ENCODE results near the gene HS1BP3.

HS1BP3 gene

GRCh38 chr2:20593072-20594034 lies 57.5 kb downstream of the HS1BP3 start:
- no peaks in the 10 kb centered on the region for H3K27me3 ChIP-seq (ENCODE audit: low read depth, low read length)
- H3K36me3 ChIP-seq (ENCODE audit: control insufficient read depth in 1 of 2, insufficient read depth in 2 of 2, low read length in 2 of 2) = no peaks in the 10 kb centered on the region
- peaks cover 17 to 20% of the 10 kb centered on the region in 2 donors for H3K4me1 ChIP-seq (ENCODE audit: control insufficient read depth in 1 of 2, insufficient read depth in 2 of 2, low read length in 2 of 2)
- no peak overlapping the region for H3K4me3 ChIP-seq (ENCODE audit: low read depth in 1 of 2, low read length in 2 of 2)
- H3K9me3 ChIP-seq (ENCODE audit: control insufficient read depth in 1 of 2, low read length in 2 of 2) = no peaks in the 10 kb centered on the region
- no peak overlapping the region for H3K27ac ChIP-seq (ENCODE audit: low read length)

DNA sequence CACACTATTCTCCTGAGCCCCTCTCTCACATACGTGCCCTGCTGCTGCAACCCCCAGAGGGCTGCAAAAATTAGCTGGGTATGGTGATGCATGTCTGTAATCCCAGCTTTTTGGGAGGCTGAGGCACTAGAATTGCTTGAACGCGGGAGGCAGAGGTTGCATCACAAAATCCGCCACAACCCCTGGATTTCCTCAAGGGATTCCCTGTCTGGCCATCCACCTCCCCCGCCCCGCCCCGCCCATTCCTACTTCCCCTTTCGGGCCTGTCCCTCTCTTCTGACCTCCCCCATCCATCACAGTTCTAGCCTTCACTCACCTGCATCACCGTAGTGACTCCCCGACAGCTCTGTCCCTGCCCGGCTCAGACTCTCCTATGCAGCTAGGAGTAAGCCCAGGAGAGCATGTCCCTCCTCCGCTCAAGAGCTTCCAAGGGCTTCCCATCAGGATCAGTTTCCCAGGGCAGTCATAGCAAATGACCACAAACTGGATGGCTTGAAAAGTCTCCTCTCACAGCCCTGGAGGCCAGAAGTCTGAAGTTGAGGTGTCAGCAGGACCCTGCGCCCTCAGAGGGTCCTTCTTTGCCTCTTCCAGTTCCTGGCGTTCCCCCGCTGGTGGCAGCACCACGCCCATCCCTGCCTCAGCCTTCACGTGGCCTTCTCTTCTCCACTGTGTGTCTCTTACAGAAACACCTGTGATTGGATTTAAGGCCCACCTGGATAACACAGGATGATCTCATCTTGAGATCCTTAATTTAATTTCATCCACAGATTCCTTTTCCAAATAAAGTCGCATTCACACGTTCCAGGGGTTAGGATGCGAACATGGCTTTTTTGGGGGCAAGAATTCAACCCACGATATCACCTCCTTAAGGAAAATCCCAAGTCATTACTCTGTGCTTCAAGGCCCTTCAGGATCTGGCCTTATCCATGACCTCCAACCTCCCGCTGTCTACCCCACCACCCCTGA lies 58.5 kb downstream of the HS1BP3 start:
- Histone ChIP-seq H3K27ac (ENCODE audit: low read length) (no peak overlapping the region), H3K4me1 (ENCODE audit: control insufficient read depth in 1 of 2, insufficient read depth in 2 of 2, low read length in 2 of 2) (peaks cover 13 to 16% of the 10 kb centered on the region in 2 donors), H3K9me3 (ENCODE audit: control insufficient read depth in 1 of 2, low read length in 2 of 2) (no peaks in the 10 kb centered on the region), H3K27me3 (ENCODE audit: low read depth, low read length) (no peaks in the 10 kb centered on the region), H3K36me3 (ENCODE audit: control insufficient read depth in 1 of 2, insufficient read depth in 2 of 2, low read length in 2 of 2) (no peaks in the 10 kb centered on the region), H3K4me3 (ENCODE audit: low read depth in 1 of 2, low read length in 2 of 2) (no peak overlapping the region)

DNA sequence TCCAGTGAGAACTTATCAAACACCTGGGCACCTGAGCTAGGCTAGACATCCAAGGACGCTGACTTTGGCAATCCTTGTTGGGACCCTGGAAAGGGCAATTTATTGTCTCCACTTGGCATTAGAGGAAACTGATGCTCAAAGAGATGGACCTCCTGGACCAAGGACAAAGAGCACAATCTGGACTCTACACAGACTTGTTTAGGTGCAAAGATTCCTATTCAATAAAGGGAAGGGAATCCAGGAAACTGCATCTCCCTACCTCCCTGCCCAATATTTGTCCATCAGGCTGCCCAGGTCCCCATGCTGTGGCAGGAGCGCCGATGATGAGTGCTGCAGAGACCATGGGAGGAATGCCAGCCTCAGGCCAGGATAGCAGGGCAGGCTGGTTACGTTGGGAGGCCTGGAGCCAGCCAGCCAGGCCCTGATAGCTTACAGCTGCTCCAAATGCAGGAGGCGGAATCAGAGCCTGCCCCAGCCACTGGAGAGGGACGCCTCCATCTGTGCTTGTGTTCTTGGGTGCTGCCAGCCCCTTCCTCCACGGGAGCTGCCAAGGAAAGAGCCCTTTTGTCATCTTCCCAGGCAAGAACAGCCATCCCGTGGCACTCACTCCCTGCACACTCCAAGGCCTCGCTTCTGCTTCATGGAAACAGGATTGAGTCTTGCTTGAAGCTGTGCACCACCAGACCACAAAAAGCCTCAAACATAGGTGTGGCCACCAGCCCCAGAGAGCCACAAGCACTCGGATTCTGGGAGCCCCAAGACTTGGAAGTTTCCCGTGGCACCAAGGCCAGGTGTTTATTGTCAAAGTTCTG lies 60.0 kb downstream of the HS1BP3 start:
- H3K36me3 ChIP-seq (ENCODE audit: control insufficient read depth in 1 of 2, insufficient read depth in 2 of 2, low read length in 2 of 2) = no peaks in the 10 kb centered on the region
- H3K4me1 ChIP-seq (ENCODE audit: control insufficient read depth in 1 of 2, insufficient read depth in 2 of 2, low read length in 2 of 2) = peaks cover 4% of the 10 kb centered on the region in 2 donors
- no peaks in the 10 kb centered on the region for H3K9me3 ChIP-seq (ENCODE audit: control insufficient read depth in 1 of 2, low read length in 2 of 2)
- no peak overlapping the region for H3K4me3 ChIP-seq (ENCODE audit: low read depth in 1 of 2, low read length in 2 of 2)
- no peak overlapping the region for H3K27ac ChIP-seq (ENCODE audit: low read length)
- H3K27me3 ChIP-seq (ENCODE audit: low read depth, low read length) = no peaks in the 10 kb centered on the region

DNA sequence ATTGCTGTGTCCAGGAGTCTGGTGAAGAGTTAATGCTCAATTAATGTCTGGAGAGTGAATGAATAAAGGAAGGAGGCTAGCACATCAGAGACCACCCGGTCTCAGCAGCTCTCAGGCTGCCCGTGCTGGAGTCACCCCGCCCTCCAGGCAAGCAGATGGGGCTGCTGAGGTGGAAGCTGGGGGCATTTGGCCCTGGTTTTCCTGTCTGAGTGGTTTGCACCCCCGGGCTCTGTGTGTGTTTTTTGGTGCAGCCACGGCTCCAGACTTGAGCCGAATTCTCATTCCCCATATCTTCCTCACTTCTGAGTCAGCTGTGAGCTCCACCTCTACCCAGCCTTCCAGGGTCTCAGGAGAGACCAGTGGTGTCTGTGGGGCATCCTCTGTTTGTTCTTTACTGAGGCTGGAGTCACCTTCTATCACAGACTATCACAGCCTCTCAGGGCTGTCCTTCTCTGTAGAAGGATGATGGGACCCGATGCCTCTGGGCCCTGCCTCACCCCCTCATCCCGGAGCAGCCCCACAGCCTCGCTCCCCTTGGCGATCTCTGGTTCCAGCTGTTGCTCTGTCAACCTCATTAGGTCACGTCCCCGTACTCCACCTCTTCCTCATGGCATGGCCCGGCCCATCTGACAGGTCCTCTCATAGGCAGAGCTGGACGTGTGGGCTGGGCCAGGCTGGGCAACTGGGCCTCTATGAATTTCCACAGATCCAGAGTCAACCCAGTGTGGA lies 60.8 kb downstream of the HS1BP3 start:
- peaks cover 4 to 6% of the 10 kb centered on the region in 2 donors for H3K4me1 ChIP-seq (ENCODE audit: control insufficient read depth in 1 of 2, insufficient read depth in 2 of 2, low read length in 2 of 2)
- H3K27me3 ChIP-seq (ENCODE audit: low read depth, low read length) = no peaks in the 10 kb centered on the region
- H3K9me3 ChIP-seq (ENCODE audit: control insufficient read depth in 1 of 2, low read length in 2 of 2) = no peaks in the 10 kb centered on the region
- H3K4me3 ChIP-seq (ENCODE audit: low read depth in 1 of 2, low read length in 2 of 2) = no peak overlapping the region
- no peak overlapping the region for H3K27ac ChIP-seq (ENCODE audit: low read length)
- no peaks in the 10 kb centered on the region for H3K36me3 ChIP-seq (ENCODE audit: control insufficient read depth in 1 of 2, insufficient read depth in 2 of 2, low read length in 2 of 2)

DNA sequence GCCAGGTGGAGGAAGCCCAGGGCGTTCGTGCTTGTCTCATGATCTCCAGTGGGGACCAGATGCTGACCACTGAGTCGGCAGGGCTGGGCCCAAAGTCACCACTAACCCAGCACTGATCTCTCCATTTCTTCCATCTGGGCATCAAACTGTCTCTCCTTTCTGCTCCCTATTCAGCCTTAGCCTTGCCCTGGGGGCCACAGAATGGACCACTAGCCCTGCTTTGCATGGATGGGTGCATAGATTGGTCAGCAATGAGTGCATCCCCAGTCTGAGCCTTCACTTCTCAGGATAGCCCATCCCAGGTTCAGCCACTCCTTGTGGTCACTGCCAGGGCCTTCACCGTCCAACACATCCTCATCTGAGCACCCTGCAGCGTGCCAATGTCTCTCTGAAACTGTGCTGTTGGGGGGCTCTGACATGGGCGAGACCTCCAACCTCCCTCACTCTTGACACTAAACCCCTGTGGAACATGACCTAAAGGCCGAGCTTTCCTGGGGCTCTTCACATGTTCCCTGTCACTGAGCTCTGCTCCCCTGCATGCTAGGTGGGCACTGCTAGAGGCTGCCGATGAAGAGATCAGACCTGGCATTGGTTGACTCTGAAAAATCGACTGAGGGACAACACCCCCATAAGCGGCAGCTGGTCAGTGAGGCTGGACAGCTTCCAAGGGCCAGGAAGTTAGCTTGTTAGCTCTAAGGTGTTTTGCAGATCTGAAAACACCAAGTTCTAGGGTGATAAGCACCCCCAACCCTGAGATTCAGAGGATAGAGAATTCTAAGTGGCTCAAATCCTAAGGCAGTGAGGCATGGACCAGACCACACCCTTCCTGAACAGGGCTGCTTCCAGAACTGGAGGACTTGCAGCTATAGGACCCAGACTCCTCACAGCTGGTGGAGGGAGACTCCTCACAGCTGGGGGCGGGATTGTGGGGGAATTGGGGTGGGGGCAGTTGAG lies 61.7 kb downstream of the HS1BP3 start:
- peaks cover 4 to 12% of the 10 kb centered on the region in 2 donors for H3K4me1 ChIP-seq (ENCODE audit: control insufficient read depth in 1 of 2, insufficient read depth in 2 of 2, low read length in 2 of 2)

DNA sequence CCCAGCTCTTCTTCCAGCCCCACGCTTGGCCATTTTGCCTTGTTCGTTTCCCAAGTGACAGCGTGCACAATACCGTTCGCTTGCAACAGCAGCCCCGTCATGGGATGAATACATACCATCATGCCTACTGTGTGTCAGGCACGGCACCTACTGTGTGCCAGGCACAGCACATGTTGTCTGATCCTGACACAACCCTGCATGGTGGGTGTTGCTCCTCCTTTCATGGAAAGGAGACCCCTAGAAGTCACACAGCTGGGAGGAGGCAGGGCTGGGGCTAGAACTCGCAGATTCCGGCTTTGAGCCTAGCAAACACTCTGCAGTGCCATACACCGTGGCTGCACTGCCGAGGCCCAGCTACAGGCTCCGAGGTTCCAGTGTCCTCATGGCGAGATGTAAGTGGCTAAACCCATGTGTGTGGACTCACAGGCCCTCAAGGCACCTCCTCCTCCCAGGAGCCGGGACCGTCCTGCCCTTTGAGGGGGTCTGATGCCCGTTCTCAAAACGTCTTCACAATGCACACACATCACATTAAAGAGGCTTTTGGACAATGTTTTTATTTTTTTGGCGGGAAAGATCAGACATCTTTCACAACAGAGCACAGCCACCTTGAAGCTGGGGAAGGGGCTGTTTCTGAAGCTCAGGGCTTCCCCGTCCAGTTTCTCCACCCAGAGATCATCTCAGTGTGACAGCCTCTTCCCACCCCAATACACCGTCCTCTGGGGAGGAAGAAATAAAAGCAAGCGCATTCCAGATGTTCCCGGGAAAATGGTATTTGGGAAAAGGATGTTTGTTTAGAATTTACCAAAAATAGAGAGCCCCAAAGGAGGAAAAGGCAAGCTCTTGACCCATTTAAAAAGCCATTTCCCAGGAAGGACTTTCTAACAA lies 64.9 kb downstream of the HS1BP3 start:
- peaks cover 3 to 6% of the 10 kb centered on the region in 2 donors for H3K9me3 ChIP-seq (ENCODE audit: control insufficient read depth in 1 of 2, low read length in 2 of 2)
- H3K27ac ChIP-seq (ENCODE audit: low read length) = no peak overlapping the region
- H3K4me1 ChIP-seq (ENCODE audit: control insufficient read depth in 1 of 2, insufficient read depth in 2 of 2, low read length in 2 of 2) = peaks cover 0 to 15% of the 10 kb centered on the region in 2 donors
- no peaks in the 10 kb centered on the region for H3K27me3 ChIP-seq (ENCODE audit: low read depth, low read length)
- no peak overlapping the region for H3K4me3 ChIP-seq (ENCODE audit: low read depth in 1 of 2, low read length in 2 of 2)
- no peaks in the 10 kb centered on the region for H3K36me3 ChIP-seq (ENCODE audit: control insufficient read depth in 1 of 2, insufficient read depth in 2 of 2, low read length in 2 of 2)

More for the DNA sequence above, 61.7 kb downstream of the HS1BP3 start:
- Histone ChIP-seq H3K36me3 (ENCODE audit: control insufficient read depth in 1 of 2, insufficient read depth in 2 of 2, low read length in 2 of 2) (no peaks in the 10 kb centered on the region), H3K27ac (ENCODE audit: low read length) (no peak overlapping the region), H3K9me3 (ENCODE audit: control insufficient read depth in 1 of 2, low read length in 2 of 2) (no peaks in the 10 kb centered on the region), H3K4me3 (ENCODE audit: low read depth in 1 of 2, low read length in 2 of 2) (no peak overlapping the region), H3K27me3 (ENCODE audit: low read depth, low read length) (no peaks in the 10 kb centered on the region)

- Histone ChIP-seq H3K4me1 (ENCODE audit: control insufficient read depth in 1 of 2, insufficient read depth in 2 of 2, low read length in 2 of 2) (peaks cover 0 to 15% of the 10 kb centered on the region in 2 donors), H3K27ac (ENCODE audit: low read length) (peak overlapping the region; percentile 6), H3K36me3 (ENCODE audit: control insufficient read depth in 1 of 2, insufficient read depth in 2 of 2, low read length in 2 of 2) (no peaks in the 10 kb centered on the region), H3K27me3 (ENCODE audit: low read depth, low read length) (no peaks in the 10 kb centered on the region), H3K4me3 (ENCODE audit: low read depth in 1 of 2, low read length in 2 of 2) (no peak overlapping the region), H3K9me3 (ENCODE audit: control insufficient read depth in 1 of 2, low read length in 2 of 2) (peaks cover 3 to 6% of the 10 kb centered on the region in 2 donors)
These were observed 65.6 kb downstream of the HS1BP3 start for GRCh38 chr2:20585359-20585709.

GRCh38 chr2:20584399-20585358 lies 66.2 kb downstream of the HS1BP3 start:
- Histone ChIP-seq H3K4me3 (ENCODE audit: low read depth in 1 of 2, low read length in 2 of 2) (no peak overlapping the region), H3K36me3 (ENCODE audit: control insufficient read depth in 1 of 2, insufficient read depth in 2 of 2, low read length in 2 of 2) (no peaks in the 10 kb centered on the region), H3K9me3 (ENCODE audit: control insufficient read depth in 1 of 2, low read length in 2 of 2) (peaks cover 3 to 6% of the 10 kb centered on the region in 2 donors), H3K27ac (ENCODE audit: low read length) (peak overlapping the region; percentile 6), H3K4me1 (ENCODE audit: control insufficient read depth in 1 of 2, insufficient read depth in 2 of 2, low read length in 2 of 2) (peaks cover 0 to 21% of the 10 kb centered on the region in 2 donors), H3K27me3 (ENCODE audit: low read depth, low read length) (no peaks in the 10 kb centered on the region)

All from muscle layer of duodenum (tissue), 2 donors.